GM18508 (cell line): ENCODE measurements around the gene RAB3B.
"Not testable (repeated sequence)": the region's sequence is repeated elsewhere in the genome, so short reads cannot be mapped to it uniquely, and the experiment has no call there.

ENCODE experiments used
- ATAC-seq: cut with Tn5 transposase; IDR thresholded peaks from one replicate; pipeline ENCODE4 v1.9.1; 2021; ENCODE audit warnings: moderate number of reproducible peaks; ENCODE audit not compliant: insufficient read depth, unreplicated experiment

Gene RAB3B

DNA sequence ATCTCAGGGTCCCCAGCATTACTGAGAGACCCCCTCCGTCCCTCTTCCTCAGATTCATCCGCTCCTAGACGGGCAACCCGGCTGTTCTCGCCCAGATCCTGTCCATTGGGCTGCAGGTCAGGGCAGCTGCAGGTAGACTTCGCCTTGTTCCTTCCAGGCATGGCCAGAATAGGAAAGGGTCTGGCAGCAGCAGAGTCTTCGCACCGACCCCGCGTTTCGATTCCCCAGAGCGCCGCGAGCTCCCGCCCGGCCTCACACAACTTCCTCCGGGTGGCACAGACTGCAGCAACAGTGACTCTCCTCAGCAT, 112.2 kb downstream of the RAB3B start:
- no peak for ATAC-seq

GRCh38 chr1:51877434-51878307, 112.8 kb downstream of the RAB3B start:
- ATAC-seq: no peak

DNA sequence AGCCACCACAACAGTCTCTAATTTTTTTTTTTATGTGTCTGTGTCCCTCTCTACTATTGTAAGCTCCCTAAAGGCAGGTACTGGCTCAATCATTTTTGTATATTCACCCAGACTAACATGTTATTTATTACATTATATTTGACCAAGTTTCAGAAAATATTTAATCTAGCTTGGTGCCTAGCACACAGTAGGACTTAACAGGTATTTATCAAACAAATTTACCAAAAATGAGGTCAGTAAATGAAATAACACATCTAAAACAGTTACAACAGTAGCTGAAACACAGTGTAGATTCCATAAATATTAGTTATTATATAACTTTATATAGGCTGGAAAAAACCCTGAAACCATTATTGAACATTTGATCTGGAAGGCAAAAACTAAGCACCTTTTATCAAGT, 114.7 kb downstream of the RAB3B start:
- ATAC-seq: no peak

GRCh38 chr1:51875291-51875772, 115.2 kb downstream of the RAB3B start:
- no peak for ATAC-seq

DNA sequence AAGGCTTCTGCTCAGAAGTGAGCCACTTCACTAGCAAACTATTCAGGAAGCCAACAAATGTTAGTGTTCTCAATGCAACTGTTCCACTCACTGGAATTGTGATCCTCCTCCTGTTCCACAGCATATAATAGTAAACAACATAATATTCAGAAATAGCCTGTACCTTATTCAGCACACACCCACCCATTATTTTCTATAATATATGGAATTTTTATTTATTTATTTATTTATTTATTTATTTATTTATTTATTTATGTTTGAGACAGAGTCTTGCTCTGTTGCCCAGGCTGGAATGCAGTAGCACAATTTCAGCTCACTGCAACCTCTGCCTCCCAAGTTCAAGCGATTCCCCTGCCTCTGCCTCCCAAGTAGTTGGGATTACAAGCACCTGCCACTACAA, 117.2 kb downstream of the RAB3B start:
- not testable (repeated sequence) for ATAC-seq

DNA sequence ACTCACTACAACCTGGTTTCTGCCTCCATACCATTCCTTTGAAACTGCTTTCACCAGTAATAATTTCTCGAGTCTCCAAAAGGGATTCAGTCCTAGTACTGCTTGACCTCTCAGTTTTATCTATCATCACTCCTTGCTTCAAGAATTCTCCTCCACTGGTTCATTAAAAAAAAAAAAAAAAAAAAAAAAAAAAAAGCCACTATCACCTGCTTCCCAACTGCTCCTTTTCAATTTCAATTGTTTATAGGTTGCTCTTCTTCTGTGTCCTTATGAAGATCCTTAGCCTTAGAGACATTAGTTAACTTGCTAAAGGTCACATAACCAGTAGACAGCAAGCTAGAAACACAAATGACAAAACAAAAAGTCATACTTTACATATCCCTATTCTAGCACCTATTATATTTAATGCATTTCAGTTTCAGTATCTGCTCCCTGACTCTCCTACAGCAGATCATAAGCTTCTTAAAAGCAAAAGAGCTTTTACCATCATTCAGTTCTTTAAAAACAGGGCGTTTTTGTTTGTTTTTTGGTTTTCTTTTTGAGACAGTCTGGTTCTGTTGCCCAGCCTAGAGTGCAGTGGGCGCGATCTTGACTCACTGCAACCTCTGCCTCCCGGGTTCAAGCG, 119.0 kb downstream of the RAB3B start:
- ATAC-seq: no peak

DNA sequence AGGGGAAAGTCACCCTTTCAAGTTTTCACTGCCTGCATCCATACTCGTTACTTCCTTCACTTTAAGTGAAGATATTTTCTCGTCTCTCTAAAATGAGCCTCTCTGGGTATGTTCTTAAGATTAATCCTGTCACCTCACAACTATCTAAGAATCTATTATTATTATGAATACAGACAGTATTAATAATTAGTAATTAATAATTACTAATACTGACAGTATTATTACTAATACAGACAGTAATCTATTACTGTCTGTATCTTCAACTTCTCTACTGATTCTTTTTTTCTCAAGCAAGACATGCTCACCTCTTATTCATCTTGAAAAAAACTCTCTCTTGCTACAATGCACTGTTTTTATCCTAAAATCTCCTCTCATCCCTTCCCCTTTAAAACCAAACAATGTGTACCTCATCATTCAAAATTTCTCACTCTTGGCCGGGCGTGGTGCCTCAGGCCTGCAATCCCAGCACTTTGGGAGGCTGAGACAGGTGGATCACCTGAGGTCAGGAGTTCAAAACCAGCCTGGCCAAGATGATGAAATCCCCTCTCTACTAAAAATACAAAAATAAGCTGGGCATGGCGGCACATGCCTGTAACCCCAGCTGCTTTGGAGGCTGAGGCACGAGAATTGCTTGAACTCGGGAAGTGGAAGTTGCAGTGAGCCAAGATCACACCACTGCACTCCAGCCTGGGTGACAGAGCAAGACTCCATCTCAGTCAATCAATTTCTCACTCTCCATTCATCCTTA, 119.7 kb downstream of the RAB3B start:
- no peak for ATAC-seq

DNA sequence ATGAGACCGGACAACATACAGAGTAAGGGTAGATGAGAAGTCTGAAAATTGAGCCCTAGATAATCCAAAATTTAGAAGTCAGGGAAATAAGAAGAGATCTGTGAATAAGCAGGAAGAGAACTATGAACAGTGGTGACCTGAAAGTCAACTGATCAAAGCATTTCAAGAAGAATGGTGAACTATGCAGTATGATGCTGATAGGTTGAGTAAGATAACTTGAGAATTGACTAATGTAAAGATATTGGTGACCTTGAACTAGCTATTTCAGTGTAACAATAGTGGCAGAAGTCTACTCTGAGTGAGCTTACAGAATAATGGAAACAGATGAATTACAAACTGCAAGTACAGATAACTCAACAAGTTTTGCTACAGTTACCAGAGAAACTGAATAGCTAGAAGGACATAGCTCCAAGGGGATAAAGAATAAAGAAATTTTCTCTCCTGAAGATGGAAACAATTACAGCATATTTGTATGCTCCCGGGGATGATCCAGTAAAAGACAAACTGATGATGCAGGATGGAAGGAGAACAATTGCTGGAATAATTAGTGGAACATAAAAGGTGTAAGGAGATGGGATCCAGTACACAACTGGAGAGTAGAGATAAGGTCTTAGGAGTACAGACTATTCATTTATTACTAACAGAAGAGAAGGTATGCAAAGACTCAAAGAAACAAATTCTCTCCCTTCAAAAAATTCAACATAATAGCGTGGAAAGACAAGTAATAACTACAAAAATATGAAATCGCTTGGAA, 122.8 kb downstream of the RAB3B start:
- ATAC-seq: no peak

GRCh38 chr1:51863384-51863783, 127.1 kb downstream of the RAB3B start:
- peak; percentile 76 for ATAC-seq

GRCh38 chr1:51861669-51862068, 128.8 kb downstream of the RAB3B start:
- ATAC-seq: no peak

- no peak for ATAC-seq
Observed at GRCh38 chr1:51859735-51860134, 130.8 kb downstream of the RAB3B start.

DNA sequence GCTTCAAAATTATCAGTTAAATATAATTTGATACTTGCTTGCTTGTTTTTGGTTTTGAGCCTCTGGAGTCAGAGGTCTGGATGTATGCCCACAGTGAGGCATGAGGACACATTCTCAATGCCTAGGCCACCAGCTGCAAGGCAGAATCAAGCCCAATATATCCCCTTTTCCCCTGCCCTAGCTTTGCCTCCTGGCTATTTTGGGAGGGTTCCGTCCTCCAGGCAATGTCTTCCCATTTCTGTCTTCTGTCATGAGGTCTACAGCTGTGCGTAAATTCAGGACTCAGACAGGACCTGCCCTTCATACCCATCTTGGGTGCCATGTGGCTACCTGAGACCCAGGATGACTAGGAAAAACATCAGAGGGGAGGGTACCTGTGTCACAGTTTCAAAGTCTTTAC, 131.2 kb downstream of the RAB3B start:
- no peak for ATAC-seq

- ATAC-seq: no peak
Observed at GRCh38 chr1:51858892-51859291, 131.6 kb downstream of the RAB3B start.
